CD8-positive, alpha-beta memory T cell (primary cell): ENCODE data around the gene FCAR. TPM values are rescaled to one million over a fixed set of nuclear protein-coding genes. Genes with fewer than 3 reads are reported as not detected.

Source experiments
- CTCF ChIA-PET: fragments of 350-600 bp; sonication (Branson Sonifier 250); formaldehyde crosslinking; loops from one replicate; lab custom pipeline; 2021; ENCODE audit warnings: antibody characterized with exemption; lab: Charles Lee
- POLR2A ChIA-PET: fragments of 350-600 bp; sonication (Branson Sonifier 250); formaldehyde crosslinking; loops from one replicate; lab custom pipeline; 2021; ENCODE audit warnings: antibody characterized with exemption; lab: Charles Lee
- DNase-seq, 5 donors: peaks; one replicate each; pipeline versions ENCODE4 v3.0.0 to v3.0.0-alpha.2; 2020 to 2022; ENCODE audit warnings: mixed read lengths in 1 of 5
- H3K27ac ChIP-seq: one replicate; pipeline ENCODE4 v1.7.0; 2013; ENCODE audit warnings: low read depth, mild to moderate bottlenecking, low read length, moderate library complexity
- H3K27me3 ChIP-seq: 2 replicates; pipeline ENCODE4 v1.7.0; 2013; ENCODE audit warnings: low read length, mild to moderate bottlenecking; ENCODE audit not compliant: insufficient read depth, poor library complexity, severe bottlenecking
- H3K36me3 ChIP-seq: 2 replicates; pipeline ENCODE4 v1.7.0; 2013; ENCODE audit warnings: mild to moderate bottlenecking, low read length, moderate library complexity; ENCODE audit not compliant: insufficient read depth
- H3K4me1 ChIP-seq: 2 replicates; pipeline ENCODE4 v1.7.0; 2013; ENCODE audit warnings: mild to moderate bottlenecking, low read length, moderate library complexity; ENCODE audit not compliant: insufficient read depth
- H3K4me3 ChIP-seq: 2 replicates; pipeline ENCODE4 v1.7.0; 2013; ENCODE audit warnings: mild to moderate bottlenecking, low read length
- H3K9me3 ChIP-seq: 2 replicates; pipeline ENCODE4 v1.7.0; 2013; ENCODE audit warnings: mild to moderate bottlenecking, low read length
- H3K27ac Mint-ChIP-seq, 8 donors: one replicate each; pipeline ENCODE4 v1.8.0; 2020 to 2021; ENCODE audit warnings: mixed read lengths in 8 of 8, mild to moderate bottlenecking in 6 of 8, inconsistent platforms in 3 of 8, moderate library complexity in 3 of 8
- H3K27me3 Mint-ChIP-seq, 2 donors: one replicate each; pipeline ENCODE4 v1.8.0; 2020 to 2021; ENCODE audit warnings: mixed read lengths in 2 of 2, mild to moderate bottlenecking in 1 of 2, moderate library complexity in 1 of 2
- H3K36me3 Mint-ChIP-seq, 3 donors: one replicate each; pipeline ENCODE4 v1.8.0; 2020 to 2021; ENCODE audit warnings: mixed read lengths in 3 of 3, inconsistent platforms in 1 of 3, mild to moderate bottlenecking in 1 of 3
- H3K4me1 Mint-ChIP-seq, 3 donors: one replicate each; pipeline ENCODE4 v1.8.0; 2020 to 2021; ENCODE audit warnings: mixed read lengths in 3 of 3, inconsistent platforms in 1 of 3, mild to moderate bottlenecking in 1 of 3
- H3K4me3 Mint-ChIP-seq, 7 donors: one replicate each; pipeline ENCODE4 v1.8.0; 2020 to 2021; ENCODE audit warnings: mixed read lengths in 7 of 7, mild to moderate bottlenecking in 6 of 7, moderate library complexity in 4 of 7, inconsistent platforms in 2 of 7
- H3K9me3 Mint-ChIP-seq, 5 donors: one replicate each; pipeline ENCODE4 v1.8.0; 2020 to 2022; ENCODE audit warnings: mixed read lengths in 5 of 5, mild to moderate bottlenecking in 3 of 5, moderate library complexity in 2 of 5, inconsistent platforms in 1 of 5
- polyA plus RNA-seq: library from polyadenylated mRNA; unstranded; fragments of 300-500 nt; fragmentation: Illumina TruSeq; gene quantifications from one replicate; pipeline ENCODE4 v1.2.3, GENCODE V29; 2021
- total RNA-seq, 2 experiments: library from RNA; stranded (reverse); gene quantifications; one replicate each; pipeline ENCODE4 v1.2.3, GENCODE V29; 2021

FCAR gene
- total and polyA plus RNA-seq, 3 experiments from 2014 or later, result not detected

DNA sequence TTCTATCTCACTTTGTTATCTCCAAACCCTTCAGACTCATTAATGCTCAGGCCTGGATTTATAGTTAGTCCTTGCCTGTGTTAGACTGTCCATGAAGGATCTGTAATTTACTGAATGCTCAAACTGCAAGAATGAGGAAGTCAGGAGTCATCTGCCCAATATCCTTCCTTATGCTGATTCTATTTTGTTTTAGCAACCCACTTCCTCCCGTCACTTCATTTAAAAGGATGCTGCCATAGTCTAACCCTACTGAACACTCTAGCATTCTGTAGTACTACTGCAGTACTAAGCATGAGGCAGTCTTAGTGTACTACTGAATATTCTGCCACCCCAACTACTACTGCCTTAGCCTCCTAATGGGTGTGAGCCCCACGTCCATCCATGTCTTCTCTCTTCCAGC is 1.5 kb downstream of the FCAR start:
- ChIA-PET POLR2A (no interaction called here), CTCF (no interaction called here)
- Mint-ChIP-seq H3K27me3 (peaks cover 4 to 16% of the 10 kb centered on the region in 2 donors), H3K27ac (no peak overlapping the region), H3K4me1 (no peaks in the 10 kb centered on the region), H3K4me3 (no peak overlapping the region), H3K36me3 (no peaks in the 10 kb centered on the region), H3K9me3 (no peaks in the 10 kb centered on the region)
- no peaks in the 10 kb centered on the region for H3K27me3 ChIP-seq
- H3K4me3 ChIP-seq, result no peak overlapping the region
- no peak for DNase-seq
- no peaks in the 10 kb centered on the region for H3K9me3 ChIP-seq
- H3K4me1 ChIP-seq, result no peaks in the 10 kb centered on the region
- H3K36me3 ChIP-seq, result no peaks in the 10 kb centered on the region
- H3K27ac ChIP-seq, result no peak overlapping the region

DNA sequence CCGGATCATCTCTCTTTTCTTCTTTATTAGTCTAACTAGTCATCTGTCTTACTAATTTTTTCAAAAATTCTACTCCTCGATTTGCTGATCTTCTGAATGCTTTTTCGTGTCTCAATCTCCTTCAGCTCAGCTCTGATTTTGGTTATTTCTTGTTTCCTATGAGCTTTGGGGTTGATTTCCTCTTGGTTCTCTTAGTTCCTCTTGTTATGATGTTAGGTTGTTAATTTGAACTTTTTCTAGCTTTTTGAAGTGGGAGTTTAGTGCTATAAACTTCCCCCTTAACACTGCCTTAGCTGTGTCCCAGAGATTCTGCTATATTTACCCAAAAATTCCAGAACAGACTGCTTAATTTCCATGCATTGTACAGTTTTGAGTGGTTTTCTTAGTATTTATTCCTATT is 3.4 kb downstream of the FCAR start:
- Histone ChIP-seq H3K9me3 (no peaks in the 10 kb centered on the region), H3K36me3 (no peaks in the 10 kb centered on the region), H3K4me3 (no peak overlapping the region), H3K27ac (no peak overlapping the region), H3K4me1 (no peaks in the 10 kb centered on the region), H3K27me3 (no peaks in the 10 kb centered on the region)
- no peaks in the 10 kb centered on the region for H3K36me3 Mint-ChIP-seq
- no peak for DNase-seq
- ChIA-PET POLR2A (no interaction called here), CTCF (no interaction called here)
- H3K9me3 Mint-ChIP-seq, result peaks cover 0 to under 1% (median 0%) of the 10 kb centered on the region in 5 donors
- no peaks in the 10 kb centered on the region for H3K4me1 Mint-ChIP-seq
- H3K27me3 Mint-ChIP-seq, result peaks cover 10 to 12% of the 10 kb centered on the region in 2 donors
- no peak overlapping the region for H3K4me3 Mint-ChIP-seq
- no peak overlapping the region for H3K27ac Mint-ChIP-seq

DNA sequence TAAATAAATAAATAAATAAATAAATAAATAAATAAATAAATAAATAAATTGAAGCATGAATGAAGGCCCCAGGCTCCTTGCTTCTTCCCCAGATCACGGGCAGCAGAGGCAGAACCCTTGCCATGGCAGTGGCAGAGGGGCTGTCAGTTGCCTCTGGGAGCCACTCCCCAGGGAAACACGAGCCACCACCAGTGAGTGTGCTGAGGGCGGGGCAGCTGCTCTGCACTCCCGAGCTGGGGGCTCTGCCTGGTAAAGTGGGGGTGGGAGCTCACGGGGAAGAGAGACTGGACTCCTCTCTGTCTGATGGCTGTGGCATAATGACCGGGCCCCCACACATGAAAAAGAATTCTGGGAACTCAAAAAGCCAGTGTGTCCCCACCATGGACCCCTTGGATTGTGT is 7.8 kb downstream of the FCAR start:
- H3K27ac Mint-ChIP-seq, result no peak overlapping the region
- Histone ChIP-seq H3K27ac (no peak overlapping the region), H3K4me3 (no peak overlapping the region), H3K27me3 (no peaks in the 10 kb centered on the region), H3K36me3 (no peaks in the 10 kb centered on the region), H3K4me1 (no peaks in the 10 kb centered on the region), H3K9me3 (no peaks in the 10 kb centered on the region)
- POLR2A ChIA-PET, result no interaction called here
- CTCF ChIA-PET, result no interaction called here
- no peak for DNase-seq
- peaks cover 0 to 4% (median 0%) of the 10 kb centered on the region in 3 donors for H3K4me1 Mint-ChIP-seq
- peaks cover 0 to 2% (median 0%) of the 10 kb centered on the region in 5 donors for H3K9me3 Mint-ChIP-seq
- no peaks in the 10 kb centered on the region for H3K36me3 Mint-ChIP-seq
- H3K27me3 Mint-ChIP-seq, result peaks cover 17 to 24% of the 10 kb centered on the region in 2 donors
- H3K4me3 Mint-ChIP-seq, result no peak overlapping the region

DNA sequence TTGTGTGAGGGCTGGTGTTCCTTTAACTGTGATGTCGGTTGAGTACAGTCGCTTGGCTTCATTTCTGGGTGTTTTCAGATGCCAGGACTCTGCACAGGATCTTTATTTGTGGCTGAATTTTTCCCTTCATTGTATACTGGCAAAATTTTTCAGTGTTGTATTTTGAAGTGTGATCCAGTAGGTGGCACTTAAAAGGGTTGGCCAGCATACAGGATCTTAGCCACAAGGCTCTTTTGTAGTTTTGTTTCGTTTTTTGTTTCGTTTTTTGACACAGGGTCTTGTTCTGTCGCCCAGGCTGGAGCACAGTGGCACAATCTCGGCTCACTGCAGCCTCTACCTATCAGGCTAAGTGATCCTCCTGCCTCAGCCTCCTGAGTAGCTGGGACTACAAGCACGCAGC is 8.7 kb downstream of the FCAR start:
- Histone ChIP-seq H3K9me3 (no peaks in the 10 kb centered on the region), H3K27me3 (no peaks in the 10 kb centered on the region), H3K4me3 (no peak overlapping the region), H3K27ac (no peak overlapping the region), H3K36me3 (no peaks in the 10 kb centered on the region), H3K4me1 (no peaks in the 10 kb centered on the region)
- peaks cover 0 to 2% (median 0%) of the 10 kb centered on the region in 5 donors for H3K9me3 Mint-ChIP-seq
- H3K27me3 Mint-ChIP-seq, result peaks cover 17 to 24% of the 10 kb centered on the region in 2 donors
- H3K4me3 Mint-ChIP-seq, result peak overlapping the region in 4 of 7 donors; percentile 54 to 75 (median 66)
- peak overlapping the region in 3 of 8 donors; percentile 54 to 84 (median 82) for H3K27ac Mint-ChIP-seq
- POLR2A ChIA-PET, result no interaction called here
- CTCF ChIA-PET, result no interaction called here
- no peak for DNase-seq
- H3K36me3 Mint-ChIP-seq, result no peaks in the 10 kb centered on the region
- H3K4me1 Mint-ChIP-seq, result peaks cover 0 to 4% (median 0%) of the 10 kb centered on the region in 3 donors

DNA sequence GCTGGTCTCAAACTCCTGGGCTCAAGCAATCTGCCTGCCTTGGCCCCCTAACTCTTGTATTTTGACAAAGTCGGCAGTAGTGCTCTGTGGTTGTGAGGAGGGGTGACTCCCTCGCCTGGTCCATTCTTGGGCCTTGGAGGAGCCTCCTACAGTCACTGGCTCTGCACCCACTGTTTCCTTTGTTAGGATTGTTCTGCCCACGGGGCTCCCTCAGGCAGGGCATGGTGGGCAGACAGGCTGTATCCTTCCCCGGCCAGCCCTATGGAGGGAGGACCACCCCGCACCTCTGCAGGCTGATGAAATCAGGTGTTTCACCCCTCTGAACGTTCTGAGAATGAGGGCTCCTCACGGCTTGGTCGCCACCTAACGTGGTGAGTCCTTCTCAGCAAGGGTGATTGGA is 9.2 kb downstream of the FCAR start:
- peaks cover 0 to 4% (median 0%) of the 10 kb centered on the region in 3 donors for H3K4me1 Mint-ChIP-seq
- H3K9me3 Mint-ChIP-seq, result peaks cover 0 to 2% (median 0%) of the 10 kb centered on the region in 5 donors
- H3K27ac Mint-ChIP-seq, result no peak overlapping the region
- H3K4me3 ChIP-seq, result no peak overlapping the region
- H3K36me3 ChIP-seq, result no peaks in the 10 kb centered on the region
- POLR2A ChIA-PET, result no interaction called here
- no peak for DNase-seq
- H3K9me3 ChIP-seq, result no peaks in the 10 kb centered on the region
- peaks cover 19 to 26% of the 10 kb centered on the region in 2 donors for H3K27me3 Mint-ChIP-seq
- H3K4me3 Mint-ChIP-seq, result no peak overlapping the region
- H3K36me3 Mint-ChIP-seq, result no peaks in the 10 kb centered on the region
- no peaks in the 10 kb centered on the region for H3K27me3 ChIP-seq
- no peaks in the 10 kb centered on the region for H3K4me1 ChIP-seq
- H3K27ac ChIP-seq, result no peak overlapping the region
- CTCF ChIA-PET, result no interaction called here

DNA sequence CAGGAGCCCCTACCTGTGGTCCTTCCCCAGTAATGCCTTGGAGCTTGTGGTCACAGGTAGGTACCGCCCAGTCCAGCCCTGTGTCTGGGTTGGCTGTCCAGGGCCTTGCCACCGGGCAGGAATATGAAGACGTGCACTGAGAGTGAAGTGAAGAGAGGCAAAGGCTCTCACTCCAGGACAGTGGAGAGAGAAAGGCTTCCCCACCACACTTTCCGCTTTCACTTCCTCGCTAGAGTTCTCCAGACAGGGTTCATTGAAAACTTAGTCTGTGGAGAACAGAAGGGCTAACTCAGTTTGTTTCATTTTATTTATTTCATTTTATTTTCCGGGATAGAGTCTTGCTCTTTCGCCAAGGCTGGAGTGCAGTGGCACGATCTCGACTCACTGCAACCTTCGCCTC is 14.2 kb downstream of the FCAR start:
- CTCF ChIA-PET, result no interaction called here
- Histone ChIP-seq H3K4me3 (no peak overlapping the region), H3K27me3 (no peaks in the 10 kb centered on the region), H3K9me3 (no peaks in the 10 kb centered on the region), H3K36me3 (no peaks in the 10 kb centered on the region), H3K4me1 (no peaks in the 10 kb centered on the region), H3K27ac (no peak overlapping the region)
- Mint-ChIP-seq H3K36me3 (no peaks in the 10 kb centered on the region), H3K4me1 (no peaks in the 10 kb centered on the region), H3K9me3 (peaks cover 0 to 3% (median 0%) of the 10 kb centered on the region in 5 donors), H3K27me3 (peaks cover 6 to 19% of the 10 kb centered on the region in 2 donors), H3K4me3 (no peak overlapping the region), H3K27ac (no peak overlapping the region)
- DNase-seq, result no peak
- POLR2A ChIA-PET, result no interaction called here

DNA sequence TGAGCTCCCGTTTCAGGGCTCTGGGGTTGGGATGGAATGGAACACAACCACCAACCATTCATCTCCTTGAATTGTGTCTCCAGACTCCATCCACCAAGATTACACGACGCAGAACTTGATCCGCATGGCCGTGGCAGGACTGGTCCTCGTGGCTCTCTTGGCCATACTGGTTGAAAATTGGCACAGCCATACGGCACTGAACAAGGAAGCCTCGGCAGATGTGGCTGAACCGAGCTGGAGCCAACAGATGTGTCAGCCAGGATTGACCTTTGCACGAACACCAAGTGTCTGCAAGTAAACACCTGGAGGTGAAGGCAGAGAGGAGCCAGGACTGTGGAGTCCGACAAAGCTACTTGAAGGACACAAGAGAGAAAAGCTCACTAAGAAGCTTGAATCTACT is 15.5 kb downstream of the FCAR start:
- no peak overlapping the region for H3K4me3 ChIP-seq
- H3K4me1 Mint-ChIP-seq, result no peaks in the 10 kb centered on the region
- no peaks in the 10 kb centered on the region for H3K36me3 ChIP-seq
- no peak overlapping the region for H3K27ac Mint-ChIP-seq
- no peak overlapping the region for H3K27ac ChIP-seq
- H3K4me3 Mint-ChIP-seq, result no peak overlapping the region
- no peaks in the 10 kb centered on the region for H3K4me1 ChIP-seq
- CTCF ChIA-PET, result no interaction called here
- no peak for DNase-seq
- POLR2A ChIA-PET, result no interaction called here
- no peaks in the 10 kb centered on the region for H3K36me3 Mint-ChIP-seq
- H3K27me3 Mint-ChIP-seq, result peaks cover 6 to 19% of the 10 kb centered on the region in 2 donors
- no peaks in the 10 kb centered on the region for H3K9me3 ChIP-seq
- H3K9me3 Mint-ChIP-seq, result peaks cover 0 to 3% (median 0%) of the 10 kb centered on the region in 5 donors
- no peaks in the 10 kb centered on the region for H3K27me3 ChIP-seq

DNA sequence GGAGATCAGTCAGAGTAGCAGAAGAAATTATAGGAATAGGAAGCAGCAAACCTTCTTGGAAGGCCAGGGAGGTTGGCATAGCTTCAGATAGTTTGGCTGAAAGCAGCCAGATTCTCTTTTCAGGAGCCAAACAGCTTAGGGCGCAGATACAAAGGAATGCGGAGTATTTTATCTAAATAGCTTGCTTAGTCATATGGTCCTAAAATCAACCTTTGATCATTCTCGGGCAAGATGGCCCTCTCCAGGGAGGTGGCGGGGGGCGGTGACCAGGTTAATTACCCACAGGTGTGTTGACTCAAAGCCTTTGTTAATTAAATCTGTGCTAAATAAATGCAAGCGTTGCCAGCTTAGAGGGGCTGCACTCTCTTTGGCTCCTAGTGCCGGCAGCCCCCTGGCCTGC is 19.4 kb downstream of the FCAR start:
- CTCF ChIA-PET, result no interaction called here
- Mint-ChIP-seq H3K36me3 (no peaks in the 10 kb centered on the region), H3K9me3 (peaks cover 0 to 3% (median 0%) of the 10 kb centered on the region in 5 donors)

More for the DNA sequence above, 19.4 kb downstream of the FCAR start:
- Mint-ChIP-seq H3K27me3 (peaks cover 16 to 29% of the 10 kb centered on the region in 2 donors), H3K27ac (no peak overlapping the region), H3K4me3 (no peak overlapping the region), H3K4me1 (no peaks in the 10 kb centered on the region)
- no peak overlapping the region for H3K4me3 ChIP-seq
- H3K4me1 ChIP-seq, result no peaks in the 10 kb centered on the region
- no peaks in the 10 kb centered on the region for H3K9me3 ChIP-seq
- H3K27ac ChIP-seq, result no peak overlapping the region
- no peak for DNase-seq
- H3K27me3 ChIP-seq, result no peaks in the 10 kb centered on the region
- H3K36me3 ChIP-seq, result no peaks in the 10 kb centered on the region
- POLR2A ChIA-PET, result no interaction called here
